Measurements from ENCODE around the gene ITSN1. TPM values are rescaled to one million over a fixed set of nuclear protein-coding genes. Genes with fewer than 3 reads are reported as not detected.

The ITSN1 gene
- total and polyA plus RNA-seq, 2 experiments from 2014 or later = 77.9 to 95.7 TPM

GRCh38 chr21:33734291-33734690, 92.0 kb downstream of the ITSN1 start:
- Mint-ChIP-seq H3K9me3 (no peaks in the 10 kb centered on the region), H3K36me3 (ENCODE audit: low read depth) (peaks cover 20% of the 10 kb centered on the region; the same call in 2 of the 3 replicates), H3K4me3 (no peak overlapping the region), H3K27me3 (ENCODE audit: insufficient read depth, low read depth, poor library complexity) (no peaks in the 10 kb centered on the region), H3K4me1 (peaks cover 21% of the 10 kb centered on the region), H3K27ac (no peak overlapping the region)
- no peaks in the 10 kb centered on the region for H3K36me3 ChIP-seq (ENCODE audit: insufficient read depth)
- DNase-seq (ENCODE audit: low spot score) (no peak), ATAC-seq (no peak)
- H4K20me1 ChIP-seq (replicated peaks; ENCODE audit: insufficient read depth) = peaks cover 1% of the 10 kb centered on the region; the same call in 1 of the 2 replicates
- no peak overlapping the region for H3K27ac ChIP-seq (ENCODE audit: low read depth)
- no peak overlapping the region for H2AFZ ChIP-seq
- H3K79me2 ChIP-seq (replicated peaks; ENCODE audit: insufficient read depth) = peaks cover 3% of the 10 kb centered on the region; the same call in 1 of the 2 replicates
- H3K27me3 ChIP-seq (ENCODE audit: insufficient read depth) = no peaks in the 10 kb centered on the region
- no peak for TF ChIP-seq POLR2AphosphoS5 (IDR thresholded peaks at IDR 0.05; ENCODE audit: low read depth)
- TF ChIP-seq EZH2phosphoT487 (IDR thresholded peaks at IDR 0.05; ENCODE audit: unreplicated experiment) = no peak
- no peak for TF ChIP-seq ZNF114 (CRISPR knock-in tag; IDR thresholded peaks at IDR 0.05)
- TF ChIP-seq EZH2 (IDR thresholded peaks at IDR 0.05; ENCODE audit: low read depth, unreplicated experiment) = no peak
- TF ChIP-seq, protein P1, sequence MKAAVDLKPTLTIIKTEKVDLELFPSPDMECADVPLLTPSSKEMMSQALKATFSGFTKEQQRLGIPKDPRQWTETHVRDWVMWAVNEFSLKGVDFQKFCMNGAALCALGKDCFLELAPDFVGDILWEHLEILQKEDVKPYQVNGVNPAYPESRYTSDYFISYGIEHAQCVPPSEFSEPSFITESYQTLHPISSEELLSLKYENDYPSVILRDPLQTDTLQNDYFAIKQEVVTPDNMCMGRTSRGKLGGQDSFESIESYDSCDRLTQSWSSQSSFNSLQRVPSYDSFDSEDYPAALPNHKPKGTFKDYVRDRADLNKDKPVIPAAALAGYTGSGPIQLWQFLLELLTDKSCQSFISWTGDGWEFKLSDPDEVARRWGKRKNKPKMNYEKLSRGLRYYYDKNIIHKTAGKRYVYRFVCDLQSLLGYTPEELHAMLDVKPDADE (IDR thresholded peaks at IDR 0.05) = no peak
- no peak for TF ChIP-seq STAT1 (IDR thresholded peaks at IDR 0.05; ENCODE audit: unreplicated experiment)
- TF ChIP-seq ZNF331 (CRISPR knock-in tag; IDR thresholded peaks at IDR 0.05; ENCODE audit: low read depth) = no peak
- no peak for TF ChIP-seq CREB1 (CRISPR knock-in tag; IDR thresholded peaks at IDR 0.05; ENCODE audit: low read depth)
- no peak for TF ChIP-seq REST (IDR thresholded peaks at IDR 0.05; ENCODE audit: unreplicated experiment)
- TF ChIP-seq CTCF (conservative IDR thresholded peaks at IDR 0.05; ENCODE audit: low read depth in 2 of 2) = no peak
- no peak for TF ChIP-seq JUNB (IDR thresholded peaks at IDR 0.05; ENCODE audit: unreplicated experiment)
- TF ChIP-seq NANOG (IDR thresholded peaks at IDR 0.05; ENCODE audit: borderline replicate concordance) = no peak
- TF ChIP-seq, protein P2, sequence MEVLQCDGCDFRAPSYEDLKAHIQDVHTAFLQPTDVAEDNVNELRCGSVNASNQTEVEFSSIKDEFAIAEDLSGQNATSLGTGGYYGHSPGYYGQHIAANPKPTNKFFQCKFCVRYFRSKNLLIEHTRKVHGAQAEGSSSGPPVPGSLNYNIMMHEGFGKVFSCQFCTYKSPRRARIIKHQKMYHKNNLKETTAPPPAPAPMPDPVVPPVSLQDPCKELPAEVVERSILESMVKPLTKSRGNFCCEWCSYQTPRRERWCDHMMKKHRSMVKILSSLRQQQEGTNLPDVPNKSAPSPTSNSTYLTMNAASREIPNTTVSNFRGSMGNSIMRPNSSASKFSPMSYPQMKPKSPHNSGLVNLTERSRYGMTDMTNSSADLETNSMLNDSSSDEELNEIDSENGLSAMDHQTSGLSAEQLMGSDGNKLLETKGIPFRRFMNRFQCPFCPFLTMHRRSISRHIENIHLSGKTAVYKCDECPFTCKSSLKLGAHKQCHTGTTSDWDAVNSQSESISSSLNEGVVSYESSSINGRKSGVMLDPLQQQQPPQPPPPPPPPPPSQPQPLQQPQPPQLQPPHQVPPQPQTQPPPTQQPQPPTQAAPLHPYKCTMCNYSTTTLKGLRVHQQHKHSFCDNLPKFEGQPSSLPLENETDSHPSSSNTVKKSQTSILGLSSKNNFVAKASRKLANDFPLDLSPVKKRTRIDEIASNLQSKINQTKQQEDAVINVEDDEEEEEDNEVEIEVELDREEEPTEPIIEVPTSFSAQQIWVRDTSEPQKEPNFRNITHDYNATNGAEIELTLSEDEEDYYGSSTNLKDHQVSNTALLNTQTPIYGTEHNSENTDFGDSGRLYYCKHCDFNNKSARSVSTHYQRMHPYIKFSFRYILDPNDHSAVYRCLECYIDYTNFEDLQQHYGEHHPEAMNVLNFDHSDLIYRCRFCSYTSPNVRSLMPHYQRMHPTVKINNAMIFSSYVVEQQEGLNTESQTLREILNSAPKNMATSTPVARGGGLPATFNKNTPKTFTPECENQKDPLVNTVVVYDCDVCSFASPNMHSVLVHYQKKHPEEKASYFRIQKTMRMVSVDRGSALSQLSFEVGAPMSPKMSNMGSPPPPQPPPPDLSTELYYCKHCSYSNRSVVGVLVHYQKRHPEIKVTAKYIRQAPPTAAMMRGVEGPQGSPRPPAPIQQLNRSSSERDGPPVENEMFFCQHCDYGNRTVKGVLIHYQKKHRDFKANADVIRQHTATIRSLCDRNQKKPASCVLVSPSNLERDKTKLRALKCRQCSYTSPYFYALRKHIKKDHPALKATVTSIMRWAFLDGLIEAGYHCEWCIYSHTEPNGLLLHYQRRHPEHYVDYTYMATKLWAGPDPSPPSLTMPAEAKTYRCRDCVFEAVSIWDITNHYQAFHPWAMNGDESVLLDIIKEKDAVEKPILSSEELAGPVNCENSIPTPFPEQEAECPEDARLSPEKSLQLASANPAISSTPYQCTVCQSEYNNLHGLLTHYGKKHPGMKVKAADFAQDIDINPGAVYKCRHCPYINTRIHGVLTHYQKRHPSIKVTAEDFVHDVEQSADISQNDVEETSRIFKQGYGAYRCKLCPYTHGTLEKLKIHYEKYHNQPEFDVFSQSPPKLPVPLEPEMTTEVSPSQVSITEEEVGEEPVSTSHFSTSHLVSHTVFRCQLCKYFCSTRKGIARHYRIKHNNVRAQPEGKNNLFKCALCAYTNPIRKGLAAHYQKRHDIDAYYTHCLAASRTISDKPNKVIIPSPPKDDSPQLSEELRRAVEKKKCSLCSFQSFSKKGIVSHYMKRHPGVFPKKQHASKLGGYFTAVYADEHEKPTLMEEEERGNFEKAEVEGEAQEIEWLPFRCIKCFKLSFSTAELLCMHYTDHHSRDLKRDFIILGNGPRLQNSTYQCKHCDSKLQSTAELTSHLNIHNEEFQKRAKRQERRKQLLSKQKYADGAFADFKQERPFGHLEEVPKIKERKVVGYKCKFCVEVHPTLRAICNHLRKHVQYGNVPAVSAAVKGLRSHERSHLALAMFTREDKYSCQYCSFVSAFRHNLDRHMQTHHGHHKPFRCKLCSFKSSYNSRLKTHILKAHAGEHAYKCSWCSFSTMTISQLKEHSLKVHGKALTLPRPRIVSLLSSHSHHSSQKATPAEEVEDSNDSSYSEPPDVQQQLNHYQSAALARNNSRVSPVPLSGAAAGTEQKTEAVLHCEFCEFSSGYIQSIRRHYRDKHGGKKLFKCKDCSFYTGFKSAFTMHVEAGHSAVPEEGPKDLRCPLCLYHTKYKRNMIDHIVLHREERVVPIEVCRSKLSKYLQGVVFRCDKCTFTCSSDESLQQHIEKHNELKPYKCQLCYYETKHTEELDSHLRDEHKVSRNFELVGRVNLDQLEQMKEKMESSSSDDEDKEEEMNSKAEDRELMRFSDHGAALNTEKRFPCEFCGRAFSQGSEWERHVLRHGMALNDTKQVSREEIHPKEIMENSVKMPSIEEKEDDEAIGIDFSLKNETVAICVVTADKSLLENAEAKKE (CRISPR knock-in tag; IDR thresholded peaks at IDR 0.05) = no peak
- no peak overlapping the region for H3K4me3 ChIP-seq
- H3K9me2 ChIP-seq (ENCODE audit: insufficient read depth) = no peaks in the 10 kb centered on the region
- H3K4me2 ChIP-seq = no peak overlapping the region
- H3F3A ChIP-seq (replicated peaks; ENCODE audit: low read depth) = no peaks in the 10 kb centered on the region
- H3K4me1 ChIP-seq (ENCODE audit: insufficient read depth) = peaks cover 19% of the 10 kb centered on the region
